ENCODE measurements around the gene ALDH1A2.
"Not testable (repeated sequence)": the region's sequence is repeated elsewhere in the genome, so short reads cannot be mapped to it uniquely, and the experiment has no call there.

ALDH1A2 gene

DNA sequence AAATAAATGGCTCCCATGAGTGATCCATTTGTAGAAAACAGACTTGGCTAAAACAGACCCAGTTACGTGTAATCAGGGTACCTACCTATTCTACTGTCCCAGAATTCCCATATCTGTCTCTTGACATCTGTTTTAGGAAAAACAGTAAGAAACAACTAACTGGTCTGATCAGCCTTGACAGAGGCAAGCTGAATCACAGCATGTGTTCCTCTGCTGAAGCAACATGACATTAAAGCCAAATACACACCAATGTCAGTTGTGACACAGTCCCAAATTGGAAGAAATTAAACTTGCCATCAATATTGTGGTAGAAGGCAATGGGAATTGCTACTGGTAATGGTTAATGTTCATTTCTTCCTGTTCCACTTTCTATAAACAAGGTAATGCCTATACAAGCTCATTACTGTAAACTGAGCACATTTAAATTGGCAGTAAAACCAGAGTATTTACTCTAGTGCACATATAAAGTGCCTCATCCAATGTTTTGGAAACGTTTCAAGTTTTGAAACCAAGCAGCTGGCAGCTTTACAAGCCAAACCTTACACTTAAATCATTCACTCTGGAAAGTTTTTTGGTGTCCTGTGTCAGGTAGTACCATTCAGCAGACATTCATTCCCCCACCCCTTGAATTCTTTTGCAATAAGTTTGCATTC is 27.0 kb downstream of the ALDH1A2 start:
- POLR2A ChIA-PET, result interaction anchor here (0.6 kb wide), 1 partner anchor 10 kb away, joined by 3 read pairs; no protein-coding TSS in a partner anchor
- H3K4me3 ChIP-seq (ENCODE audit: control insufficient read depth in 1 of 7, extremely low read depth in 1 of 7, insufficient read depth in 4 of 7, low read depth in 2 of 7, low read length in 6 of 7), result no peak overlapping the region
- H3K27me3 ChIP-seq (replicated peaks in 2 of 5; ENCODE audit: control insufficient read depth in 4 of 5, insufficient read depth in 5 of 5, low read length in 4 of 5), result peaks cover 0 to 4% (median 0%) of the 10 kb centered on the region in 5 experiments
- CTCF ChIA-PET, result interaction anchor here (0.9 to 2.1 kb wide), 3 partner anchors 16 to 31 kb away, joined by 3 to 8 read pairs (median 4); partner anchors contain the start of gene ALDH1A2
- H3K9me3 ChIP-seq (ENCODE audit: control extremely low read depth in 1 of 5, control insufficient read depth in 4 of 5, insufficient read depth in 2 of 5, low read depth in 1 of 5, low read length in 4 of 5), result no peaks in the 10 kb centered on the region
- no CpG with 5 or more reads among the region's 2 CpGs for WGBS (ENCODE audit: insufficient coverage)
- peak in 1 of 3 donors; percentile 13 for DNase-seq
- H3K36me3 ChIP-seq (ENCODE audit: control insufficient read depth in 4 of 4, insufficient read depth in 4 of 4, low read length in 3 of 4), result no peaks in the 10 kb centered on the region
- H3K4me1 ChIP-seq (ENCODE audit: control extremely low read depth in 1 of 4, control insufficient read depth in 4 of 4, insufficient read depth in 4 of 4, low read length in 3 of 4), result peaks cover 0 to 17% (median 2%) of the 10 kb centered on the region in 4 experiments
- H3K27ac ChIP-seq (ENCODE audit: insufficient read depth in 1 of 2, low read depth in 1 of 2, low read length in 2 of 2, poor library complexity in 1 of 2, severe bottlenecking in 2 of 2), result no peak overlapping the region

DNA sequence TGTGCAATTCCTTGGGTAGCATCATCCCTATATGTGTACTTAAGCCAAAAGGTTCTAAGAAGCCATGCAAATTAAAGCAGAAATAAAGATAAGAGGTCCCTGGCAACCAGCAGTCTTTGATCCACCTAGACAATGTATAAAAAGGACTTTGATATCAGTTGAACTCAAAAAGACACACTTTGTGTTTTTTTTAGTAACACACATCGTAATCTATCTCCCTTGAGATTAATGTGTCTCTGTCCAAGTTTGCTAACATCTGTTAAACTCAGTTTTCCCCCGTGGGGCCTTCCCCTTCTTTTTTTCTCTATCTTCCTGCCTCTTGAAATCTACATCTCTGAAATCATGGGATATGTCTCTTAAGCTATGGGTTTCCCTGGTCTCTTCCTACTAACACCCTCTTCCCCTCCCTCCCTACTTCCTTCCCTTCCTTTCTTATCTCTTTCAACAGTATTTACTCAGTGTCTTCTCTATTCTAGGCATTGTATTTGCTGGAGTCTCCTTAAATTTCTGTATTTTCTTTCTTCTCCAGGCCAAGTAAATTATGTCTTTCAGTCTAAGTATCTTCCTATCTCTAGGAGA is 27.7 kb downstream of the ALDH1A2 start:
- DNase-seq, result no peak
- WGBS (ENCODE audit: insufficient coverage), result 28% methylated on average over 2 of the region's 2 CpGs
- Histone ChIP-seq H3K9me3 (ENCODE audit: control extremely low read depth in 1 of 5, control insufficient read depth in 4 of 5, insufficient read depth in 2 of 5, low read depth in 1 of 5, low read length in 4 of 5) (no peaks in the 10 kb centered on the region), H3K36me3 (ENCODE audit: control insufficient read depth in 4 of 4, insufficient read depth in 4 of 4, low read length in 3 of 4) (no peaks in the 10 kb centered on the region), H3K27ac (ENCODE audit: insufficient read depth in 1 of 2, low read depth in 1 of 2, low read length in 2 of 2, poor library complexity in 1 of 2, severe bottlenecking in 2 of 2) (no peak overlapping the region), H3K4me1 (ENCODE audit: control extremely low read depth in 1 of 4, control insufficient read depth in 4 of 4, insufficient read depth in 4 of 4, low read length in 3 of 4) (peaks cover 0 to 10% (median under 1%) of the 10 kb centered on the region in 4 experiments), H3K27me3 (replicated peaks in 2 of 5; ENCODE audit: control insufficient read depth in 4 of 5, insufficient read depth in 5 of 5, low read length in 4 of 5) (peaks cover 0 to 4% (median 0%) of the 10 kb centered on the region in 5 experiments), H3K4me3 (ENCODE audit: control insufficient read depth in 1 of 7, extremely low read depth in 1 of 7, insufficient read depth in 4 of 7, low read depth in 2 of 7, low read length in 6 of 7) (no peak overlapping the region)
- ChIA-PET POLR2A (no interaction called here), CTCF (interaction anchor here (2.1 kb wide), 2 partner anchors 17 to 32 kb away, joined by 4 to 8 read pairs; no protein-coding TSS in a partner anchor)

DNA sequence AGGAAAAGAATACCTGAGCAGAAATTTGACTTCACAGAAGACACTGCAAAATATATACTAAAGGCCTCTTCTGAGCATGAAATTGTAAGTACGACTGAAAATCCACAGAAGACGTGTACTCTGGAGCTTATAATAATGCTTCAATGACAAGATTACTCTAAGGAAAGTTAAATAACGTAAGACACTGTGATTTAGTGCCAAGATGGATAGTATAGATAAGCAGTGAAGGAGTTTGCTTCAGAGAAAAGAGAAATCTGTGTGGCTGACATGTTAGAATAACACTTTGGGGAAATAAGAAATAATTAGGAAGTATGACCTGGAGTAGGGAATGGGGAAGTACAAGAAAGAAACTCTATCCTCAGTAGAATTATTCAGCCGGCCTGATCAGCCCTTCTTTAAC is 28.9 kb downstream of the ALDH1A2 start:
- no peaks in the 10 kb centered on the region for H3K36me3 ChIP-seq (ENCODE audit: control insufficient read depth in 4 of 4, insufficient read depth in 4 of 4, low read length in 3 of 4)
- peaks cover 0 to 7% (median 0%) of the 10 kb centered on the region in 4 experiments for H3K4me1 ChIP-seq (ENCODE audit: control extremely low read depth in 1 of 4, control insufficient read depth in 4 of 4, insufficient read depth in 4 of 4, low read length in 3 of 4)
- H3K4me3 ChIP-seq (ENCODE audit: control insufficient read depth in 1 of 7, extremely low read depth in 1 of 7, insufficient read depth in 4 of 7, low read depth in 2 of 7, low read length in 6 of 7), result no peak overlapping the region
- H3K9me3 ChIP-seq (ENCODE audit: control extremely low read depth in 1 of 5, control insufficient read depth in 4 of 5, insufficient read depth in 2 of 5, low read depth in 1 of 5, low read length in 4 of 5), result no peaks in the 10 kb centered on the region
- ChIA-PET CTCF (no interaction called here), POLR2A (no interaction called here)
- H3K27ac ChIP-seq (ENCODE audit: insufficient read depth in 1 of 2, low read depth in 1 of 2, low read length in 2 of 2, poor library complexity in 1 of 2, severe bottlenecking in 2 of 2), result no peak overlapping the region
- no peak for DNase-seq
- 81% methylated on average over 3 of the region's 4 CpGs for WGBS (ENCODE audit: insufficient coverage)
- H3K27me3 ChIP-seq (replicated peaks in 2 of 5; ENCODE audit: control insufficient read depth in 4 of 5, insufficient read depth in 5 of 5, low read length in 4 of 5), result peaks cover 0 to 4% (median 0%) of the 10 kb centered on the region in 5 experiments

DNA sequence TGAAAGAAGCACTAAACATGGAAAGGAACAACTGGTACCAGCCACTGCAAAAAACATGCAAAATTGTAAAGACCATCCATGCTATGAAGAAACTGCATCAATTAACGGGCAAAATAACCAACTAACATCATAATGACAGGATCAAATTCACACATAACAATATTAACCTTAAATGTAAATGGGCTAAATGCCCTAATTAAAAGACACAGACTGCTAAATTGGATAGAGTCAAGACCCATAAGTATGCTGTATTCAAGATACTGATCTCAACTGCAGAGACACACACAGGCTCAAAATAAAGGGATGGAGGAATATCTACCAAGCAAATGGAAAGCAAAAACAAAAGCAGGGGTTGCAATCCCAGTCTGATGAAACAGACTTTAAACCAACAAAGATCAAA is 37.1 kb downstream of the ALDH1A2 start:
- DNase-seq; H3K4me1 ChIP-seq (ENCODE audit: control extremely low read depth in 1 of 4, control insufficient read depth in 4 of 4, insufficient read depth in 4 of 4, low read length in 3 of 4); POLR2A ChIA-PET; H3K36me3 ChIP-seq (ENCODE audit: control insufficient read depth in 4 of 4, insufficient read depth in 4 of 4, low read length in 3 of 4); CTCF ChIA-PET; H3K4me3 ChIP-seq (ENCODE audit: control insufficient read depth in 1 of 7, extremely low read depth in 1 of 7, insufficient read depth in 4 of 7, low read depth in 2 of 7, low read length in 6 of 7); H3K27ac ChIP-seq (ENCODE audit: insufficient read depth in 1 of 2, low read depth in 1 of 2, low read length in 2 of 2, poor library complexity in 1 of 2, severe bottlenecking in 2 of 2); H3K27me3 ChIP-seq (replicated peaks in 2 of 5; ENCODE audit: control insufficient read depth in 4 of 5, insufficient read depth in 5 of 5, low read length in 4 of 5): not testable (repeated sequence)
- H3K9me3 ChIP-seq (ENCODE audit: control extremely low read depth in 1 of 5, control insufficient read depth in 4 of 5, insufficient read depth in 2 of 5, low read depth in 1 of 5, low read length in 4 of 5), result peaks cover 1 to 38% (median 19%) of the 10 kb centered on the region in 5 experiments
- WGBS (ENCODE audit: insufficient coverage), result no CpG with 5 or more reads among the region's 1 CpG

DNA sequence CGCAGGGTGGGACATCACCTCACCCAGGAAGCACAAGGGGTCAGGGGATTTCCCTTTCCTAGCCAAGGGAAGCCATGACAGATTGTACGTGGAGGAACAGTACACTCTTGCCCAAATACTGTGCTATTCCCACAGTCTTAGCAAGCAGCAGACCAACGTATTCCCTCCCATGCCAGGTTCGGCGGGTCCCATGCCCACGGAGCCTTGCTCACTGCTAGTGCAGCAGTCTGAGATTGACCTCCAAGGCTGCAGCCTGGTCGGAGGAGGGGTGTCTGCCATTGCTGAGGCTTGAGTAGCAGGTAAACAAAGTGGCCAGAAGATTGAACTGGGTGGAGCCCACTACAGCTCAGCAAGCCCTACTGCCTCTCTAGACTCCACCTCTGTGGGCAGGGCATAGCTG is 39.0 kb downstream of the ALDH1A2 start:
- Histone ChIP-seq H3K27me3 (replicated peaks in 2 of 5; ENCODE audit: control insufficient read depth in 4 of 5, insufficient read depth in 5 of 5, low read length in 4 of 5) (peaks cover 0 to under 1% (median 0%) of the 10 kb centered on the region in 5 experiments), H3K36me3 (ENCODE audit: control insufficient read depth in 4 of 4, insufficient read depth in 4 of 4, low read length in 3 of 4) (no peaks in the 10 kb centered on the region), H3K27ac (ENCODE audit: insufficient read depth in 1 of 2, low read depth in 1 of 2, low read length in 2 of 2, poor library complexity in 1 of 2, severe bottlenecking in 2 of 2) (no peak overlapping the region), H3K4me1 (ENCODE audit: control extremely low read depth in 1 of 4, control insufficient read depth in 4 of 4, insufficient read depth in 4 of 4, low read length in 3 of 4) (no peaks in the 10 kb centered on the region), H3K9me3 (ENCODE audit: control extremely low read depth in 1 of 5, control insufficient read depth in 4 of 5, insufficient read depth in 2 of 5, low read depth in 1 of 5, low read length in 4 of 5) (peaks cover 1 to 54% (median 20%) of the 10 kb centered on the region in 5 experiments), H3K4me3 (ENCODE audit: control insufficient read depth in 1 of 7, extremely low read depth in 1 of 7, insufficient read depth in 4 of 7, low read depth in 2 of 7, low read length in 6 of 7) (no peak overlapping the region)
- 98% methylated on average over 7 of the region's 7 CpGs for WGBS (ENCODE audit: insufficient coverage)
- ChIA-PET POLR2A (no interaction called here), CTCF (no interaction called here)
- DNase-seq, result no peak

DNA sequence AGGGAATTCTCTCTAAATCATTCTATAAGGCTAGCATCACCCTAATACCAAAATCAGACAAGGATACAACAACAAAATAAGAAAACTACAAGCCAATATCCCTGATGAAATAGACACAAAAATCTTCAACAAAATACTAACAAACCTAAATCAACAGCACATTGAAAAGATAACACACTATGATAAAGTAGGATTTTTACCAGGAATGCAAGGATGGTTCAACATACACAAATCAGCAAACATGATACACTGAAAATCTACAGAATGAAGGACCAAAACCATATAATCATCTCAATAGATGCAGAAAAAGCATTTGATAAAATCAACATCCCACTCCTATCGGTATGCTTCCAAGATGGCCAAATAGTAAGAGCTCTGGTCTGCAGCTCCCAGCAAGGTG is 39.5 kb downstream of the ALDH1A2 start:
- no peak overlapping the region for H3K4me3 ChIP-seq (ENCODE audit: control insufficient read depth in 1 of 7, extremely low read depth in 1 of 7, insufficient read depth in 4 of 7, low read depth in 2 of 7, low read length in 6 of 7)
- DNase-seq, result peak in 2 of 3 donors; percentile 10 to 17
- ChIA-PET POLR2A (no interaction called here), CTCF (no interaction called here)
- no peaks in the 10 kb centered on the region for H3K4me1 ChIP-seq (ENCODE audit: control extremely low read depth in 1 of 4, control insufficient read depth in 4 of 4, insufficient read depth in 4 of 4, low read length in 3 of 4)
- H3K27ac ChIP-seq (ENCODE audit: insufficient read depth in 1 of 2, low read depth in 1 of 2, low read length in 2 of 2, poor library complexity in 1 of 2, severe bottlenecking in 2 of 2), result no peak overlapping the region
- peaks cover 0 to 2% (median 0%) of the 10 kb centered on the region in 5 experiments for H3K27me3 ChIP-seq (replicated peaks in 2 of 5; ENCODE audit: control insufficient read depth in 4 of 5, insufficient read depth in 5 of 5, low read length in 4 of 5)
- 100% methylated on average over 1 of the region's 1 CpG for WGBS (ENCODE audit: insufficient coverage)
- peaks cover 1 to 55% (median 20%) of the 10 kb centered on the region in 5 experiments for H3K9me3 ChIP-seq (ENCODE audit: control extremely low read depth in 1 of 5, control insufficient read depth in 4 of 5, insufficient read depth in 2 of 5, low read depth in 1 of 5, low read length in 4 of 5)
- H3K36me3 ChIP-seq (ENCODE audit: control insufficient read depth in 4 of 4, insufficient read depth in 4 of 4, low read length in 3 of 4), result no peaks in the 10 kb centered on the region
